HG02571 (cell line): ENCODE measurements around the gene DPF3.

Experiments
- ATAC-seq: cut with Tn5 transposase; IDR thresholded peaks from one replicate; pipeline ENCODE4 v1.9.1; 2021; ENCODE audit warnings: mild to moderate bottlenecking, moderate library complexity; ENCODE audit not compliant: unreplicated experiment

Gene DPF3

DNA sequence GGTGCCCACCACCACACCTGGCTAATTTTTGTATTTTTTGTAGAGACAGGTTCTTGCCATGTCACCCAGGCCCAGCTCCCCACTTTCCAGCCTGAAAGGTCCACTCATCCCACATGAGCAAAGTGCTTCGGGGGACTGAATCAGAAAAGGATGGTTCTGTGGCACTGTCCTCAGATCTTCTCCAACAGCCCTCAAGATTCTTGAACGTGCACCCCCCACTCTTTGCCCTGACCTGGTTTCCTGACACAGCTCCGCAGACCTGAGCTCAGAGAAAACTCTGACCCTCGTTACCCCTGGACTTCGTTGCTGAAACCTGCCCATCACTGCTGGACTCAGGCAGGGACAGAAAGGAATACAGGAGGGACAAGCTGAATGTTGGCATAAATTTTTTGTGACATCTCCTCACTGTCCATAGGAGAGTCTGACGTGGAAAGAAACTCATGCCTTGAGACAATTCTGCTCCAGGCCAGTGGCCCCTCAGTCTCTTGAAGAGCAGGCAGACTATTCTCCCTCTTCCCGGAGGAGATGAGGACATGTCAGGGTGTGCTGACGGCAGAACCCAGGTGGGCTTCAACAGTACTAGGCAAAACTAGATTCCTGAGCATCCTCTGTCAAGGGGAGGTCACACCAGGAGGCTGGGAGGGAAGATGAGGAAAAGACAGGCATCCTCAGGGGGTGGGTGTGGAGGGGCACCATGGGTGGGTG is 149.3 kb downstream of the DPF3 start:
- ATAC-seq: no peak

- no peak for ATAC-seq
These were observed 150.3 kb downstream of the DPF3 start for GRCh38 chr14:72743626-72744025.

DNA sequence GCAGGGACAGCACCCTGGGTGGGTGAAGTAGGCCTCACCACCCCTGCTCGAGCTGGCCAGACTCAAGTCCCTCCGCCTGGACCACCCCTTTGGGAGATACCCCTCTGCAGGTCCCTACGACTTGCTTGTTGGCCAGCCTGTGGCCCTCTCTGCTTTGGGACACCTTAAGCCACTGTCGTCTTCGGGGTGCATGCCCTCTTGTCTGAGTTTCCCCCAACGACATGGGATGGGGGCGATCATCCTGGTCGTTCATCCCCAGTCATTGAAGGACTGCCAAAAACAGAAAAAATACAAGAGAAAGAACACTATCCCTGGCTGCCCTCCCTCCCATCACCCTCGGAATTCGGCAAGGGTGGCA is 151.1 kb downstream of the DPF3 start:
- ATAC-seq: no peak

- ATAC-seq: no peak
These were observed 151.6 kb downstream of the DPF3 start for GRCh38 chr14:72742118-72742837.

DNA sequence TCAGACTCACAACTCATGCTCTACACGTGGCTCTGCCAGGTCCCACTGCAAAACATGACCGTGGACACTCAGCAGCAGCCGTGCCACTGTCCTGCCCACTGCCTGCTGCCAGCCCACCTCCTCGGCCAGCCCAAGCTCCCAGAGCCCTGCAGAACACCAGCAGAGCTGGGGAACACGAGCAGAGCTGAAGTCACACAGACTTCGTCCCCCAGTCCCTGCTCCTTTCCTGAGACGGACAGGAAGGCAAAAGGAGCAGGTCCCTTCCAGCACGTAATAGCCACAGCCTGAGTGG is 152.1 kb downstream of the DPF3 start:
- no peak for ATAC-seq

DNA sequence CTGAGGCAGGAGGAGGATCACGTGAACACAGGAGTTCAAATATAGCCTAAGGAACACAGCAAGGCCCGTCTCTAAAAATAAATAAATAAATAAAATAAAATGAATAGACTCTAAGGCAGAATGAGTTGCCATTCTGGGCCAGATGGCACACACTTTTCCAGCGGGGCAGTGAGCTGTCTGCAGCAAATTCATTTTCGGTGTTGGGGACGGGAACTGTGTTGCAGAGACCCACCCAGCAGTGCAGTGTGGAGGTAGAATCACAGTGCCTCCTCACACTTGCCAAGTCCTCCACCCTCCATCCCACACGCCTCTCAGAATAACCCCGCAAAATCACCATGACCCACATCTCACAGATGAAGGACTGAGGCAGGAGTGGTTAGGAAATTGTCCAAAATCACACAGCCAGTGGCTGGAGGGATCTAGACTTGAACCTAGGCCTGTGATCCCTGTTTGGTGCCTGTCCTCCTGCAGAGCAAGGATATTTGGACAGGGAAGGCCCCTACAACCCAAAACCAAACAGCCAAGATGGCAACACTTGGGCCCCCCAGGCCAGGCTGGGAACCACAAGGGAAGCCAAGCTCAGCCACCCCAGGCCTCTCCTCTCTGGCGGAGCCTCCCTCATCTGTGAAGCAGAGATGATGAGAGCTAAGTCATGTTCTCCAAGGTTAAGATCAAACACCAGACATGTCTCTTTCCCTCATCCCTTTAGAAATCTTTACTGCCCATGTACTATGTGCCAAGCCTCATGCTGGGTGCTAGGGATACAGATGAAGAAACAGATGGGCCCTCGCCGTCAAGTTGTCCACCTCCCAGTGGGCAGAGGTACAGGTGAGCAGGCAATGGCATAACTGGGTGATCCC is 152.7 kb downstream of the DPF3 start:
- no peak for ATAC-seq

GRCh38 chr14:72740504-72740961 is 153.4 kb downstream of the DPF3 start:
- no peak for ATAC-seq

- ATAC-seq: no peak
These were observed 154.2 kb downstream of the DPF3 start for GRCh38 chr14:72739446-72740405.

DNA sequence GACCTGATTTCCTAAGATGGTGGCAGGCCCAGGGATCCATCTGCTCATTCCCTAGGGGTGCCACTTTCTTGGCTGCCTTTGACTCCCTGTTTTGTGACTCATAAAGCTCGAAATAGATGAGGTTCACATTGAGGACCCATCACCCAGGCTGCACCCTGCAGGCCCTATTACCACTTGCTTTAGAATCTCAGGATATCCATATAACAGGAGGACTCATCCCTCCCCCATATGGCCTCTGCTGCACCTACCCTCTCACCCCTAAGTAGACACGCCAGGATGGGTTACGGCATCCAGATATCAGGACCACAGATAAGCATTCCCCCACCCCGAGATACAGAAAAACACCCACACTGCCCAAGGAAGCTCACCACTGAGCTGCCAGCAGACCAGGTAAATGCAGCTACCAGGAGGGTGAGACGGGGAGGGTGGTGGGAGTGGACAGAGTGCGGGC is 155.7 kb downstream of the DPF3 start:
- no peak for ATAC-seq

DNA sequence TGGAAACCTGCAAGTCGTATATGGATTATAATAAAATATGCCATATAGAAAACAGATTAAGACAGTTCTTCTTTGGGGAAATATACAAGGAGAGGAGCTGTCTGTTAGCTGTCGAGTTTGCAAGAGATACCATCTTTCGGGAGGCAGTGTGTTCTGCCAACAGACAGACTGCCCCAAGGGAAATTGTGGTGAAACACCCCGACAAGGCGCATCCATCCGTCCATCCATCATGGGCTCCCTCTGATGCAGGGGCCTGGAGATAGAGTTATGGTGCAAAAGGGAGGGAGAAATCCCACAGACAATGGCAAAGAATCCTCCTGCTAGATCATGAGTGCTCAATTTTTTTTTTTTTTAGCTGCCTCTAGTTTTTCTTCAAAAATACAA is 156.3 kb downstream of the DPF3 start:
- ATAC-seq: no peak

- no peak for ATAC-seq
These were observed 156.9 kb downstream of the DPF3 start for GRCh38 chr14:72736786-72737559.

DNA sequence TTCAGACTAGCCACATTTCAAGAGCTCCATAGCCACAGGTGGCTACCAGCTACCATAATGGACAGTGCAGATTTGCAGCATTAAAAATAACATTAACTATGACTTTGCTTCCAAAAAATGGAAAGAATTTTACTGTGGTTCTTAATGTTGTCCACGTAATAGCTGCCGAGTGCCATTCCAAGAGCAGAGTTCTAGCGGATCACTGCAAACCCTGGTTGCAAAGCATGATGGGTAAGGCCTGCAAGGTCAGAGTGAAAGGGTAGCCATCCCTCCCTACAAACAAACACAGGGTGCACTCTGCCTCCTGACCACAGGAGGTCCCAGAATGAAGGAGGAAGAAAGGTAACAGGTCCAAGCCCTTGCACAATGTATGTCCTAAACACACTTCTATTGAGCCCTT is 157.6 kb downstream of the DPF3 start:
- ATAC-seq: no peak

GRCh38 chr14:72732022-72732780 is 161.7 kb downstream of the DPF3 start:
- ATAC-seq: no peak

DNA sequence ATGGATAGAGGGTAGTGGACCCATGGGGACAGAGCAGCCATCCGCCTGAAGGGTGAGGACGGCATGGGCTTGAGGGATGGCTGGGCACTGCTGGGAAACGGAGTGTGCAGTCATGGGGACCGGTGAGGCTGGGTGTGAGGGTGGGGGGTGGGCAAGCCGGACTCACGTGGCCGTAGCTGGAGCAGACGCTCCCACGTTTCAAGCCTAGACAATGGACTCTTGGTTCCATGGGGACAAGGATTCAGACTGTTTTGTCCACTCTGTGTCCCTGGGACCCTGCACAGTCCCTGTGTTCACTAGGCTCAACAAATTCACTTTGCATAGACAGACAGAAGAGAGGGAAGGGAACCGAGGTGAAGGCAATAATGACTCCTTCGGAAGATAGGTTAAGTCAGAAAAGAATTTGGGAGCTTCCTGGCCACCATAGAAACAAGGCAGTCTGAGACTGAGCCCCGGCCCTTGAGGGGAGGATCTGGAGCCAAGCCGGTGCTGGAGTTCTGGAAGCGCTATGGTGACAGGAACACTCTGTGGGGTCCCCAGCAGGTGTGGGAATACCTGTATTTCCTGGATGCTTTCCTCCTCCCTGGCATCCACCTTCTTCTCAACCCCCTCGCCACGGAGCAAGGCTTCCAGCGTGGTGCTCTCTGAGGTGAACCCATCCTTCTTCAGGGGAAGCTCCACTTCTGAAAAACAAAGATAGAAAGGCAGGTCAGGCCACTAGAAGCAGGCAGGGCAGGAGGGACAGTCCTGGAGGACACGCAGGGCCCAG is 162.5 kb downstream of the DPF3 start:
- no peak for ATAC-seq

GRCh38 chr14:72730468-72730867 is 163.4 kb downstream of the DPF3 start:
- no peak for ATAC-seq

DNA sequence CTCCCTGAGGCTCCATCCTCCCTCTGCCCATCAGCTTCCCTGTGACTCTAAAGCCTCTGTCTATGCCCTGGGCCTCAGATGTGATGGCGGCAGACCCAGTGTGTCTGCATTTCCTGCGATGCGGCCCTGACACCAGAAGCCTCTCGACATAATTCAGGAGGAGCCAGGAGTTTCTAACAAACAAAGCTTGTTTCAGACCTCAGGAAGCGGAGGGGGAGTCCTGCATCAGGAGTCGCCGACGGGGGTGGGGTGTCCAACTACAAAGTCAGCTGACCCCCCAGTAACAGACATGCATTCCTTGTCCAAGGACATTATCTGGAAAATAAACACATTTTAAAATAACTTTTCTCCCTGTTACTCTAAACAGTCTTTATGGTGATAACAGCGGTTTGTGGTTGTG is 167.5 kb downstream of the DPF3 start:
- ATAC-seq: no peak

GRCh38 chr14:72723858-72724530 is 169.9 kb downstream of the DPF3 start:
- ATAC-seq: no peak
